NB4 (cell line): Measurements from ENCODE around the gene WNT3.

Source experiments
- MYC ChIP-seq: IDR thresholded peaks from 2 replicates; pipeline ENCODE4 v1.6.1; 2011; ENCODE audit warnings: low read depth, low read length
- POLR2A ChIP-seq: IDR thresholded peaks from 2 replicates; pipeline ENCODE4 v1.6.1; 2011; ENCODE audit warnings: mild to moderate bottlenecking; ENCODE audit not compliant: insufficient read length; ENCODE audit errors: extremely low read depth
- TF ChIP-seq, protein P1 (sequence below): IDR thresholded peaks from one replicate; pipeline ENCODE4 v1.5.1; 2012; ENCODE audit warnings: low read depth, low read length

DNA sequence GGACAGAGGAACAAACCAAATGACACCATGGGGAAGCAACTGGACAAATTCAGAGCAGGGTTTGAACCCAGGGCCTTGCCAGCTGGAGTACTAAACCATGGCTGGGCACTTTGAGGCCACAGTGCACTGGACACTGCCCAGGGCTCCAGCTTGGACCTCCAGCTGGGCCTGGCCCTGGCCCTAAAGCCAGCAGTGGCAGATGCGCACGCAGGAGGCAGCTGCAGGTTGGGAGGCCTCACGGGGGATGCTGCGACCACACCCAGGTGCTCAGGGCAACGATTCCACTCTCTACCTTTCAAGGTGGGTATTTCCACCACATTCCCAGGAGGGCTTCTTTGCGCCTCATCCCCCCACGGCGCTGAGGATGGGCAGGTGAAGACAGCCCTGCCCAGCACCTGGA is 28.9 kb downstream of the WNT3 start:
- no peak for TF ChIP-seq POLR2A
- TF ChIP-seq, protein P1, sequence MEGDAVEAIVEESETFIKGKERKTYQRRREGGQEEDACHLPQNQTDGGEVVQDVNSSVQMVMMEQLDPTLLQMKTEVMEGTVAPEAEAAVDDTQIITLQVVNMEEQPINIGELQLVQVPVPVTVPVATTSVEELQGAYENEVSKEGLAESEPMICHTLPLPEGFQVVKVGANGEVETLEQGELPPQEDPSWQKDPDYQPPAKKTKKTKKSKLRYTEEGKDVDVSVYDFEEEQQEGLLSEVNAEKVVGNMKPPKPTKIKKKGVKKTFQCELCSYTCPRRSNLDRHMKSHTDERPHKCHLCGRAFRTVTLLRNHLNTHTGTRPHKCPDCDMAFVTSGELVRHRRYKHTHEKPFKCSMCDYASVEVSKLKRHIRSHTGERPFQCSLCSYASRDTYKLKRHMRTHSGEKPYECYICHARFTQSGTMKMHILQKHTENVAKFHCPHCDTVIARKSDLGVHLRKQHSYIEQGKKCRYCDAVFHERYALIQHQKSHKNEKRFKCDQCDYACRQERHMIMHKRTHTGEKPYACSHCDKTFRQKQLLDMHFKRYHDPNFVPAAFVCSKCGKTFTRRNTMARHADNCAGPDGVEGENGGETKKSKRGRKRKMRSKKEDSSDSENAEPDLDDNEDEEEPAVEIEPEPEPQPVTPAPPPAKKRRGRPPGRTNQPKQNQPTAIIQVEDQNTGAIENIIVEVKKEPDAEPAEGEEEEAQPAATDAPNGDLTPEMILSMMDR = no peak
- no peak for TF ChIP-seq MYC
